ENCODE measurements around the gene ITPR2. TPM values are rescaled to one million over a fixed set of nuclear protein-coding genes. Genes with fewer than 3 reads are reported as not detected.

Gene ITPR2
- total and polyA plus RNA-seq, 4 donors, result 11.7 to 93.3 (median 35.4) TPM

DNA sequence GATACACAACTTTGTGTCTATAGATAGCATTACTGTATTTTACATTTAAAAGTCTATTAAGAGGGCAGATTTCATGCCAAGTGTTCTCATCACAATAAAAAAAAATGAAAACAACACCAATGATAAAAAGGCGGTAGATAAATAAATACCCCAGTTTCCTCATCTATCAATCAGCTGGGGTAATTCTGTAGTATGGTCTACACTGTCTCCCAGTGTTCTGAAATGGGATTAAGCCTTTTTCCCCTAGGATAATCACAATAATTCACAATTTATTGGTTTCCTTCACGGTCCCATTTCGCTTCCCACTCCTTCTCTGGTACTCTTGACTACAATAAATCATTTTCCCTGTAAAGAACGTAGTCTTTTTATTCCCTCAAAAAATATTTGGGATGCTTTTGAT is 523.4 kb downstream of the ITPR2 start:
- no peaks in the 10 kb centered on the region for H3K36me3 ChIP-seq (ENCODE audit: control insufficient read depth in 4 of 4, insufficient read depth in 3 of 4, low read depth in 1 of 4, low read length in 3 of 4)
- 60% methylated on average over 4 of the region's 4 CpGs for whole genome bisulfite sequencing
- H3K4me3 ChIP-seq (ENCODE audit: low read depth in 1 of 3, low read length in 3 of 3), result no peak overlapping the region
- H3K9ac ChIP-seq (ENCODE audit: low read depth in 1 of 2, low read length in 2 of 2), result no peak overlapping the region
- no peak for DNase-seq (ENCODE audit: low spot score)
- H3K27me3 ChIP-seq (ENCODE audit: control insufficient read depth in 4 of 4, insufficient read depth in 4 of 4, low read length in 3 of 4), result no peaks in the 10 kb centered on the region
- no peaks in the 10 kb centered on the region for H3K4me1 ChIP-seq (ENCODE audit: control insufficient read depth in 4 of 4, insufficient read depth in 4 of 4, low read length in 3 of 4)
- H3K9me3 ChIP-seq (ENCODE audit: control insufficient read depth in 4 of 4, low read length in 3 of 4), result no peaks in the 10 kb centered on the region
- no peak overlapping the region for H3K27ac ChIP-seq (ENCODE audit: low read depth in 1 of 2, low read length in 2 of 2)
- TF ChIP-seq TAF1 (conservative IDR thresholded peaks at IDR 0.05), result no peak
- no peak for TF ChIP-seq SP1 (IDR thresholded peaks at IDR 0.05)
- no peak for TF ChIP-seq HNF4G (IDR thresholded peaks at IDR 0.05)
- TF ChIP-seq, protein P1, sequence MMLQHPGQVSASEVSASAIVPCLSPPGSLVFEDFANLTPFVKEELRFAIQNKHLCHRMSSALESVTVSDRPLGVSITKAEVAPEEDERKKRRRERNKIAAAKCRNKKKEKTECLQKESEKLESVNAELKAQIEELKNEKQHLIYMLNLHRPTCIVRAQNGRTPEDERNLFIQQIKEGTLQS (IDR thresholded peaks at IDR 0.05), result no peak
- TF ChIP-seq FOXA1 (IDR thresholded peaks at IDR 0.05), result no peak
- no peak for TF ChIP-seq HNF4A (conservative IDR thresholded peaks at IDR 0.05)
- TF ChIP-seq YY1 (IDR thresholded peaks at IDR 0.05), result no peak
- TF ChIP-seq RAD21 (IDR thresholded peaks at IDR 0.05), result no peak
- TF ChIP-seq, protein P2, sequence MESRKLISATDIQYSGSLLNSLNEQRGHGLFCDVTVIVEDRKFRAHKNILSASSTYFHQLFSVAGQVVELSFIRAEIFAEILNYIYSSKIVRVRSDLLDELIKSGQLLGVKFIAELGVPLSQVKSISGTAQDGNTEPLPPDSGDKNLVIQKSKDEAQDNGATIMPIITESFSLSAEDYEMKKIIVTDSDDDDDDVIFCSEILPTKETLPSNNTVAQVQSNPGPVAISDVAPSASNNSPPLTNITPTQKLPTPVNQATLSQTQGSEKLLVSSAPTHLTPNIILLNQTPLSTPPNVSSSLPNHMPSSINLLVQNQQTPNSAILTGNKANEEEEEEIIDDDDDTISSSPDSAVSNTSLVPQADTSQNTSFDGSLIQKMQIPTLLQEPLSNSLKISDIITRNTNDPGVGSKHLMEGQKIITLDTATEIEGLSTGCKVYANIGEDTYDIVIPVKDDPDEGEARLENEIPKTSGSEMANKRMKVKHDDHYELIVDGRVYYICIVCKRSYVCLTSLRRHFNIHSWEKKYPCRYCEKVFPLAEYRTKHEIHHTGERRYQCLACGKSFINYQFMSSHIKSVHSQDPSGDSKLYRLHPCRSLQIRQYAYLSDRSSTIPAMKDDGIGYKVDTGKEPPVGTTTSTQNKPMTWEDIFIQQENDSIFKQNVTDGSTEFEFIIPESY (IDR thresholded peaks at IDR 0.05), result no peak
- TF ChIP-seq FOXA2 (IDR thresholded peaks at IDR 0.05), result no peak
- no peak for TF ChIP-seq JUND (IDR thresholded peaks at IDR 0.05)
- no peak for TF ChIP-seq GABPA (IDR thresholded peaks at IDR 0.05 in 1 of 2, conservative IDR thresholded peaks at IDR 0.05 in 1 of 2)
- TF ChIP-seq, protein P3, sequence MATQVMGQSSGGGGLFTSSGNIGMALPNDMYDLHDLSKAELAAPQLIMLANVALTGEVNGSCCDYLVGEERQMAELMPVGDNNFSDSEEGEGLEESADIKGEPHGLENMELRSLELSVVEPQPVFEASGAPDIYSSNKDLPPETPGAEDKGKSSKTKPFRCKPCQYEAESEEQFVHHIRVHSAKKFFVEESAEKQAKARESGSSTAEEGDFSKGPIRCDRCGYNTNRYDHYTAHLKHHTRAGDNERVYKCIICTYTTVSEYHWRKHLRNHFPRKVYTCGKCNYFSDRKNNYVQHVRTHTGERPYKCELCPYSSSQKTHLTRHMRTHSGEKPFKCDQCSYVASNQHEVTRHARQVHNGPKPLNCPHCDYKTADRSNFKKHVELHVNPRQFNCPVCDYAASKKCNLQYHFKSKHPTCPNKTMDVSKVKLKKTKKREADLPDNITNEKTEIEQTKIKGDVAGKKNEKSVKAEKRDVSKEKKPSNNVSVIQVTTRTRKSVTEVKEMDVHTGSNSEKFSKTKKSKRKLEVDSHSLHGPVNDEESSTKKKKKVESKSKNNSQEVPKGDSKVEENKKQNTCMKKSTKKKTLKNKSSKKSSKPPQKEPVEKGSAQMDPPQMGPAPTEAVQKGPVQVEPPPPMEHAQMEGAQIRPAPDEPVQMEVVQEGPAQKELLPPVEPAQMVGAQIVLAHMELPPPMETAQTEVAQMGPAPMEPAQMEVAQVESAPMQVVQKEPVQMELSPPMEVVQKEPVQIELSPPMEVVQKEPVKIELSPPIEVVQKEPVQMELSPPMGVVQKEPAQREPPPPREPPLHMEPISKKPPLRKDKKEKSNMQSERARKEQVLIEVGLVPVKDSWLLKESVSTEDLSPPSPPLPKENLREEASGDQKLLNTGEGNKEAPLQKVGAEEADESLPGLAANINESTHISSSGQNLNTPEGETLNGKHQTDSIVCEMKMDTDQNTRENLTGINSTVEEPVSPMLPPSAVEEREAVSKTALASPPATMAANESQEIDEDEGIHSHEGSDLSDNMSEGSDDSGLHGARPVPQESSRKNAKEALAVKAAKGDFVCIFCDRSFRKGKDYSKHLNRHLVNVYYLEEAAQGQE (IDR thresholded peaks at IDR 0.05), result no peak
- no peak for TF ChIP-seq RXRA (IDR thresholded peaks at IDR 0.05)
- TF ChIP-seq NR2F2 (IDR thresholded peaks at IDR 0.05), result no peak

DNA sequence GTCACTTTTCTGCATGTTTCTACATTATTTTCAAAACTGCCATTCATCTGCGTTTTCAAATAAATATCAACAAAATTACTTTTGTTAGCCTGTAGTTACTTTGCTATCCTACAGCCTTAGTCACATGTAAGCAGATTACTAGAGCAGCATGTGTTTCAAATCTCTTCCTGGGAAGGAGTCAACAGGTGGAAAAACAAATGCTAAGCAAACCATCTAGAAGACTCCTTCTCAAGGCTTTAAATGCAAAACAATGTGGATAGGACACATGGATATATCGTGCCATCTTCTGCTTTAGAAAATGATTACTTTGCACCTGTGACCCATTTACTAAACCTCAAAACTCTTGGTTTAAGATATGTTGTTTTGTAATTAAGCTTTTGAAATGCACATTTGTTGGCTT is 528.7 kb downstream of the ITPR2 start:
- Histone ChIP-seq H3K4me3 (ENCODE audit: low read depth in 1 of 3, low read length in 3 of 3) (no peak overlapping the region), H3K9ac (ENCODE audit: low read depth in 1 of 2, low read length in 2 of 2) (no peak overlapping the region)
- TF ChIP-seq HNF4G (IDR thresholded peaks at IDR 0.05), result no peak
- no peak for TF ChIP-seq JUND (IDR thresholded peaks at IDR 0.05)
- TF ChIP-seq RXRA (IDR thresholded peaks at IDR 0.05), result no peak
- no peak for TF ChIP-seq SP1 (IDR thresholded peaks at IDR 0.05)
- TF ChIP-seq FOXA1 (IDR thresholded peaks at IDR 0.05), result no peak
- TF ChIP-seq, protein P3 (IDR thresholded peaks at IDR 0.05), result no peak
- no peak for TF ChIP-seq CTCF (IDR thresholded peaks at IDR 0.05; ENCODE audit: low read depth, low read length, missing input control)
- TF ChIP-seq GABPA (IDR thresholded peaks at IDR 0.05 in 1 of 2, conservative IDR thresholded peaks at IDR 0.05 in 1 of 2), result no peak
- TF ChIP-seq TAF1 (conservative IDR thresholded peaks at IDR 0.05), result no peak
- TF ChIP-seq, protein P2 (IDR thresholded peaks at IDR 0.05), result no peak
- no peak for TF ChIP-seq NR2F2 (IDR thresholded peaks at IDR 0.05)
- TF ChIP-seq YY1 (IDR thresholded peaks at IDR 0.05), result no peak
- TF ChIP-seq, protein P1 (IDR thresholded peaks at IDR 0.05), result no peak
- no peak for TF ChIP-seq HNF4A (conservative IDR thresholded peaks at IDR 0.05)
- TF ChIP-seq EGR1 (IDR thresholded peaks at IDR 0.05; ENCODE audit: low read depth in 2 of 2), result no peak

More for the DNA sequence above, 528.7 kb downstream of the ITPR2 start:
- Histone ChIP-seq H3K27ac (ENCODE audit: low read depth in 1 of 2, low read length in 2 of 2) (no peak overlapping the region), H3K36me3 (ENCODE audit: control insufficient read depth in 4 of 4, insufficient read depth in 3 of 4, low read depth in 1 of 4, low read length in 3 of 4) (no peaks in the 10 kb centered on the region), H3K4me1 (ENCODE audit: control insufficient read depth in 4 of 4, insufficient read depth in 4 of 4, low read length in 3 of 4) (no peaks in the 10 kb centered on the region), H3K9me3 (ENCODE audit: control insufficient read depth in 4 of 4, low read length in 3 of 4) (no peaks in the 10 kb centered on the region), H3K27me3 (ENCODE audit: control insufficient read depth in 4 of 4, insufficient read depth in 4 of 4, low read length in 3 of 4) (no peaks in the 10 kb centered on the region)
- DNase-seq (ENCODE audit: low spot score), result no peak
- 84% methylated on average over 2 of the region's 2 CpGs for WGBS
